Coronary artery (tissue), 2 donors: Measurements from ENCODE around the gene ZGPAT.

Source experiments
- DNase-seq: peaks from one replicate; pipeline ENCODE4 v3.0.0-alpha.2; 2017; ENCODE audit warnings: low spot score
- H3K27ac ChIP-seq, 2 donors: fragments of 200-600 bp; sonication (generic); one replicate each; pipeline ENCODE4 v1.5.1; 2016 to 2019
- H3K4me3 ChIP-seq: fragments of 200-600 bp; sonication (generic); 2 replicates; pipeline ENCODE4 v1.5.1; 2016; ENCODE audit warnings: mild to moderate bottlenecking, moderate library complexity
- TF ChIP-seq, protein P1 (sequence below): fragments of 200-600 bp; sonication (generic); IDR thresholded peaks from one replicate; pipeline ENCODE4 v1.5.1; 2019; ENCODE audit warnings: antibody characterized with exemption

The ZGPAT gene

DNA sequence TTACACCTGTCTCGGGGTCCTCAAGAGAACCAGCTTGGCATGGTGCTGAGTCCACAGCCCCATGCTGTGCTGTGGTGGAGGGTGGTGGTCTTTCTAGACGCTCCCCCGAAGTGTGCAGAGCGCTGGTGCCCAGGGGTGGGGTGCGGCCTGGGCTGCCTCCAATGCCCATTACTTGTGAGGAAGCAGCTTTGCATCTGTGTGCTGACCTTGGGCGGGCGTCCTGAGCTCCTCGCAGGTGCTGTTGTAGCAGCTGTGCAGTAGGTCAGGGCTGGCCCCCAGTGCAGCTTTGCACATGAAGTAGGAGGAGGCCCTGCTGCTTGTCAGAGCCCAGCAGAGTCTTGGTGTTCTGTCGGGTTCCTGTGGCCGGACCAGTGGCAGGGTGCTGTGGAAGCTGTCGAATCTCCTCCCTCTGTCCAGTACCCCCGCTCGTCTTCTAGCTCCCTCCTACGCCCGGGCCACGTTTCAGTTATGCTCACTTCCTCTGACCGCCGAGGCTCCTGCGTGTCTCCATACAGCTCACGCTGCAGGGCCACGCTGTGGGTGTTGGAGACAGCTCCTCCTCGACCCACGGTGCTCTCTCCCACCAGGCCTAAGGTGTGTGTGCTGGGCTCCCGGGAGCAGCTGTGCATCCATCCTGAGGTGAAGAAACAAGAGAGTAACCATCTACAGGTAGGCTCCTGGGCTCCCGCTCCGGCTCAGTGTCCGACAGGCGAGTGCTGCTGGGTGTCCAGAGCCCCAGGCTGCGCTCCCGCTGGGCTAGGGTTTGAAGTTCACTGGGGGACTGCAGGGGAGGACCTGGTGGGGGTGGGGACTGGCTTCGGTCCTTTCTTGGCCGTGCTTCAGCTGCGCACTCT is 45.7 kb upstream of the ZGPAT start:
- DNase-seq: no peak
- TF ChIP-seq, protein P1, sequence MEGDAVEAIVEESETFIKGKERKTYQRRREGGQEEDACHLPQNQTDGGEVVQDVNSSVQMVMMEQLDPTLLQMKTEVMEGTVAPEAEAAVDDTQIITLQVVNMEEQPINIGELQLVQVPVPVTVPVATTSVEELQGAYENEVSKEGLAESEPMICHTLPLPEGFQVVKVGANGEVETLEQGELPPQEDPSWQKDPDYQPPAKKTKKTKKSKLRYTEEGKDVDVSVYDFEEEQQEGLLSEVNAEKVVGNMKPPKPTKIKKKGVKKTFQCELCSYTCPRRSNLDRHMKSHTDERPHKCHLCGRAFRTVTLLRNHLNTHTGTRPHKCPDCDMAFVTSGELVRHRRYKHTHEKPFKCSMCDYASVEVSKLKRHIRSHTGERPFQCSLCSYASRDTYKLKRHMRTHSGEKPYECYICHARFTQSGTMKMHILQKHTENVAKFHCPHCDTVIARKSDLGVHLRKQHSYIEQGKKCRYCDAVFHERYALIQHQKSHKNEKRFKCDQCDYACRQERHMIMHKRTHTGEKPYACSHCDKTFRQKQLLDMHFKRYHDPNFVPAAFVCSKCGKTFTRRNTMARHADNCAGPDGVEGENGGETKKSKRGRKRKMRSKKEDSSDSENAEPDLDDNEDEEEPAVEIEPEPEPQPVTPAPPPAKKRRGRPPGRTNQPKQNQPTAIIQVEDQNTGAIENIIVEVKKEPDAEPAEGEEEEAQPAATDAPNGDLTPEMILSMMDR: no peak
- Histone ChIP-seq H3K4me3 (no peak overlapping the region), H3K27ac (no peak overlapping the region)

DNA sequence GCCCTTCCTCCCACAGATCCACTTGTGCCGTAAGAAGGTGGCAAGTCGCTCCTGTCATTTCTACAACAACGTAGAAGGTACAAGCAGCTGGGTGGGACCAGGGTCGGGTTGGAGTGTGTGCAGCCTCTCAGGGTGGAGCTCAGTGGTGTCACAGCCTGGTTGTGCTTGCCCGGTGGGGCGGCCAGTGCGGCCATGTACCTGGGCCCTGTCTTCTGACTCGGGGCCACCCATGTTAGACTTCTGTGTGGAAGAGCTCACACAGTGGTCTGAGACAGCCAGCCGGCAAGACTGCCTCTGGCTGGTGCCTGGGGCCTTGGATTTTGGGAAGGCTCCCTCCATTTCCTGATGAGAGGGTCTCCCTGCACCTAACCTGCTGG is 45.0 kb upstream of the ZGPAT start:
- Histone ChIP-seq H3K4me3 (no peak overlapping the region), H3K27ac (no peak overlapping the region)
- TF ChIP-seq, protein P1: no peak
- no peak for DNase-seq

DNA sequence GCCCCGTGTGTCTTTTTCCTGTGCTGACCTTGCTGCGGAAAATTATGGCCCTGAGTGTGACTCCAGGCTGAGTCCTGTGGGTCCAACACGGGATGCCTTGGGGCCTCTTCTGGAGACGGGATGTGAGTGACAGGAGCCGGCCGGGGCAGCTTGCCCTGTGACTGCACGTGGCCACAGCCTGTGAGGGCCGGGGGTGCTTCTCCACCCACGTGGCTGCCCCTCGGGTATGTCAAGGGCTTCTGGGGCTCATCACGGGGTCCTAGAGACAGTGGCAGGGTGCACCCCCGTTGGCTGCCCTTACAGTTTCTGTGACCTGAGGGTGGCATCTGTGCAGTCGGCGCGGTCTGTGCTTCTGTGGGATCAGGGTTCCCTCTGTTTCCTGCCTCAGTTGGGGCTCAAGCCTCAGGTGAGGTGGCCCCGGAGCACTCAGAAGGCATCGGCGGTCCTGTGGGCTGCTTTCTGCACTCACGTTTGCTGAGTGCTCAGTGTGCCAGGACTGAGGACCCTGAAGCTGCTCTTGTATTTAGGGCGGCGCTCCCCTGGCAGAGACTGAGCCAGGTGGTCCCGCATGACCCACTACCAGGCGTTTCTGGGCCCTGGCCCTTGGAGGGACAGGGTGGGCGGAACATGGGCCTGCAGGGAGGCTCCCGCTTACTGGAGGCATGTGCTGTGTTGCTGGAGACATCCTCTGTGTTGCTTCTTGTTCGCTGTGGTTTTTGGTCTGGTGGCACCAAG is 44.3 kb upstream of the ZGPAT start:
- TF ChIP-seq, protein P1: no peak
- no peak overlapping the region for H3K27ac ChIP-seq
- H3K4me3 ChIP-seq: no peak overlapping the region
- no peak for DNase-seq

DNA sequence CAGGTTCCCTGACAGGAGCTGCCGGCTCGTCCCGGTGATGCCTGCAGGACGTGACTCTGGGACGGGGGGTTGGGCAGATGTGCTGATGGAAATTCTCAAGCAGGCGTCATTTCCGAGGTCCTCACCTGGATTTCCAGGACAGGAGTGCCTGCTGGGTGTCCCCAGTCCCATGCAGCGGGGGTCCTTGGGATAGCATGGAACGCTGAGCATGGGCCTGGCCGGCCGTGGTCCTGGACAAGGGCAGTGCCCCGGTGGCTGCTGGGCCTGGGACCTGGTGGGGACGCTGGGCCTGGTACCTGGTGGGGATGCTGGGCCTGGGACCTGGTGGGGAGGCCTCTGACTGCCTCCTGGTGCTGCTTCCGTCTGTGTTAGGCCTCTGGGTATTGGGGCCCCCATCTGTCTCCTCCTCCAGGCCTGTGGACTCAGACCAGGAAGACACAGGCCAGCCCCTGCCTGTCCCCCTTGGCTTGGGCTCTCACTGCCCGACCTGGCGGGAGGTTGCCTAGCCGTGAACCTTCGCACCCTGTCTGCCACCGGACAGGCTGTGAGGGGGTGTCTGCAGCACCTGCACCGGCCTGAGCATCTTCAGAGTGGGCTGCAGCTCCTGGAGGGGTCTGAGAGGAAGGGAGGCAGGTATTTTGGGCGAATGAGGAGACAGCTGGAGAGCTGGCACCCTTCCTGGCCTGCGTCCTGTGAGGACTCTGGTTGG is 43.5 kb upstream of the ZGPAT start:
- TF ChIP-seq, protein P1: no peak
- no peak for DNase-seq
- no peak overlapping the region for H3K4me3 ChIP-seq
- no peak overlapping the region for H3K27ac ChIP-seq

DNA sequence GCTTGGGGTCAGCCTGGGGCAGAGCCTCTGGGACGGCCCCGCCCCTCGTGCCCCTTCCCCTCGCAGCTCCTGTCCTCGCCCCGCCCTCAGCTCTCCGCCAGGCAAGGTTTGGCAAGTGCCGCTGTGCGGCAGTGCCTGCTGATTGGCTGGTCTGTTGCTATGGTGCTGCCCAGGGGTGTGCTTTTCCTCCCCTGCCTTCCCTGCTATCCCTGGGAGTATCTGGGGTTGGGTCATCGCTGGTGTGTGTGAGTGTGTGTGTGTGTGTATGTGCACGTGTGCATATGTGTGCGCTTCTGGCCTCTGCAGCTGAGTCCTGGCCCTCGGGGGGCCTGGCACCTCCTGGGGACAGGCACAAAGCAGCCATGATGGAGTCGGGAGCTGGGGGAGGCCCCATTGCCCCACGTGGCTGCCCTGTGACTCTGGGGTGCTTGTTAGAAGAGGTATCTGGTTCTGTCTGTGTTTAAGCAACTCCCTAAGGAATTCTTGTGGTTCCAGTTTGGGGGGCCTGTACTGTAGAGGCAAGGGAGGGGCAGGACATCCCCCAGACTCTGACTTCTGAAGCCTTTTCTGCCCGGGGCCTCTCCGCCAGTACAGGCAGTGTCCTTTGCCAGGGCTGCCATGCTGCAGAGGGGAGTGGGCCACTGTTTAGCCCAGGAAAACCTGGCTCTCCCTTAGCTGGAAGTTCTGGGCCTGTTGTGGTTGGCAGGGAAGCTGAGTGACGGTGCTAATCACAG is 42.8 kb upstream of the ZGPAT start:
- no peak overlapping the region for H3K27ac ChIP-seq
- DNase-seq: no peak
- no peak overlapping the region for H3K4me3 ChIP-seq
- TF ChIP-seq, protein P1: no peak

DNA sequence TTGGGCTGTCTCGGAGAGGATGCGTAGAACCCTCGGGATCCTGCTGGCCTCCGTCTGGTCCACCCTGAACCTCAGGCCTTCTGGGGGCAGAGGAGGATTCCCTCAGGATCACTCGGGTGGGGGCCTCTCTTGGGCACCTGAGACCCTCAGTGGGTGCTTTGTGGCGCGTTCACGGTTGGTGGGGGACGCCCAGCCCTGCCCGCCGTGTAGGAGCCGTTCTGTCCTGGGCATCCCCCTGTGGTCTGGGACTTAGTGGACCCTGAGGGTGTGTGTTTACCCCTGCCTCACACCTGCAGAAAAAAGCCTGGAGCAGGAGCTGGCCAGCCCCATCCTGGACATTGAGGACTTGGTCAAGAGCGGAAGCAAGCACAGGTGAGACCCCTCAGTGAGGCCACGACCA is 42.1 kb upstream of the ZGPAT start:
- H3K27ac ChIP-seq: no peak overlapping the region
- H3K4me3 ChIP-seq: no peak overlapping the region
- TF ChIP-seq, protein P1: no peak
- no peak for DNase-seq
